Cerebellar nuclear complex (tissue), 1 donor: ENCODE results near the gene SLC39A2.
"Not testable (repeated sequence)": the region's sequence is repeated elsewhere in the genome, so short reads cannot be mapped to it uniquely, and the experiment has no call there.

Experiments used
- DNase-seq, 2 experiments: peaks; one replicate each; lab custom pipeline; 2025; lab: John Stamatoyannopoulos, UW

Gene SLC39A2

DNA sequence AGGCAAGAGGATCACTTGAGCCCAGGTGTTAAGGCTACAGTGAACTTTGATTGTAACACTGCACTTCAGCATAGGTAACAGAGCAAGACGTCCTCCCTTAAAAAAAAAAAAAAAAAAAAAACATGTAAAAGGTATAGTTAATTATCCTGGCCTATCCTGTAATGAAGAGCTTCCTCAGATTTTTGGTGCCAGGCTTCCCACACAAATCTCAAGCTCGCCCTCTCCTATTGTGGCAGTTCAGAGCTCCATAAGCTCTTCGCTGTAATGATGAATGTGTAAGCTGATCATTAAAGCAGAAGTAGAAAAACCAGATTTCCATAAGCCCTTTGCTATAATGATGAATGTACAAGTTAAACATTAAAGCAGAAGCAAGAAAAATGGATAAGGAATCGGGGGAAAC lies 2.0 kb upstream of the SLC39A2 start:
- DNase-seq: no peak

DNA sequence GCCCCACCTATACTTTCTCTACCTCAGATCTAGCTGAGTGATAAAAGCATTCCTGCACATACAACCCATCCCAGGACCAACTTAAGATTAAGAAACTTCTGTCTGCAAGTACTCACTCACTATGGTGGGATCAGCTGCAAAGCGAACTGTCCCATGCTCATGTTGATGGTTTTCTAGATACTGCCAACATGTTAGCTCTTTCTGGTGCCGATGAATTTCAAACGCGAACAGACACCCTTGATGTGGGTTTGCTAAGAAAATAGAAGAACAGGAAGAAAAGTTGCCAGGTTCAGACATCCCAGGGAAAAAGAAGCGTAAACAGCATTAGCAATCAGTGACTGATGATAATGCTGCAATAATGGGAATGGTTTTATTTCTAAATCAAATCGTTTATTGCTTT lies 1.5 kb upstream of the SLC39A2 start:
- DNase-seq: no peak

DNA sequence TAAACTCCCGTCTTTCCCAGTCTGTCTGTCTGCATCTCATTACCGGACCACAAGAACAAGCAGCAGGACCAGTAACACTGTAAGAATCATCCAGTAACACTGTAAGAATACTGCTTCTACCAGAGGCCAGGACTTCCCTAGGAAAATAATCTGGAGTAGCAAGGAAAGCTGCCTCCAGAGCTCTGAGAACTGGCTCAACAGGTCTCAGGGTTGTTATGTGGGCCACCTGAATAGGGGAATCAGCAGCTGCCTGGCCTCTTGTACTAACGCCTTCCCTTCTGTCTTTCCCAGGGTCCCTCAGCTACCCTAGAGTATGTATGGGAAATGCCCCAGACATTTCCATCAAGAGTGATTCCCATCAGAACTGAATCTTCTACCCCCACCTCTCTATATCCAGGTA lies 954 bp upstream of the SLC39A2 start:
- DNase-seq: no peak

DNA sequence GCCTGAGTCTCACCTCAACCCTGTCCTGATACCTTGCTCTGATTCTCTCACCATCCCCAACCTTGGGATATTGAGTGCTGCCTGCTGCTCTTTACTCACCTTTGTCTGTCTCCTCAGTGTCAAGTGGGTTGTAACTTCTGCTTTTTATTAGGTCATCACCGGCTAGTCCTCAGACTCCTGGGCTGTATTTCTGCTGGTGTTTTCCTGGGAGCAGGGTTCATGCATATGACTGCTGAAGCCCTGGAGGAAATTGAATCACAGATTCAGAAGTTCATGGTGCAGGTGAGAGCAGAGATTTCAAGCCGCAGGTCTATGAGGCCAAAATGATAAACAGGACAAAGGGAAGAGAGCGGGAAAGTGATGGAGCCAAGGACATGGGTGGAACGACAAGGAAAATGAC lies 498 bp downstream of the SLC39A2 start:
- DNase-seq: no peak

DNA sequence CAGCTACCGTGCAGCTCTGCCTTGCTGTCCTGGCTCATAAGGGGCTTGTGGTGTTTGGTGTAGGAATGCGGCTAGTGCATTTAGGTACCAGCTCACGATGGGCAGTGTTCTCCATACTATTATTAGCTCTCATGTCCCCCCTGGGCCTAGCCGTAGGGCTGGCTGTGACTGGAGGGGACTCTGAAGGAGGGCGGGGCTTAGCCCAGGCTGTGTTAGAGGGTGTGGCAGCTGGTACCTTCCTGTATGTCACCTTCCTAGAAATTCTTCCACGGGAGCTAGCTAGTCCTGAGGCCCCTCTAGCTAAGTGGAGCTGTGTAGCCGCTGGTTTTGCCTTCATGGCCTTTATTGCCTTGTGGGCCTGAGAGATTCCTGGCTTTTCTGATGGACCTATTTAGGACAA lies 2.1 kb downstream of the SLC39A2 start:
- no peak for DNase-seq

DNA sequence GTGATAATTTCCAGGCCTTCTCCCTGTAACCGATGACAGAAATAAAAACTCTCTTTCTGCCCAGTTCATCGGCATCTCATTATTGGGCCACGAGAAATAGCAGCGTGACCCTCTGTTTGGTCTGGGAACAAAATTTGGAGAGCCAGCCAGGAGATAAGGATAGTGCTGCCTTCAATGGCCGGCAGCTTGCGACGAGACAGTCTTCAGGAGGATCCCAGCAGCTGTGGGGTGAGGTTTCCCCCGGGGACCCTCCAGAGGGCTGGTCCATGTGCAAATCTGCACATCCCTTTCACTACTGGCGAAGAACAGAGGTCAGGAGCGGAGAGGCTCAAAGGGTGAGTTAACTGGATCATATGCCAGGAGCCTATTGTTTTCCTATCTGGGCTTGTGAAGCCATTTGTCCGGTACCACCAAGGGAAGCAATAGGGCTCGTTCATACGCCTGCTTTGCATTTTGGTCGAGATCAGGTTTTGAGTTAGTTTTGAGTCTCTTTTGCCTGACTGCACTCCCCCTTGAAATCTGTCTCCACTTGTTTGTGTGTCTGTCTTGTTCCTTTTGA lies 4.8 kb downstream of the SLC39A2 start:
- no peak for DNase-seq

DNA sequence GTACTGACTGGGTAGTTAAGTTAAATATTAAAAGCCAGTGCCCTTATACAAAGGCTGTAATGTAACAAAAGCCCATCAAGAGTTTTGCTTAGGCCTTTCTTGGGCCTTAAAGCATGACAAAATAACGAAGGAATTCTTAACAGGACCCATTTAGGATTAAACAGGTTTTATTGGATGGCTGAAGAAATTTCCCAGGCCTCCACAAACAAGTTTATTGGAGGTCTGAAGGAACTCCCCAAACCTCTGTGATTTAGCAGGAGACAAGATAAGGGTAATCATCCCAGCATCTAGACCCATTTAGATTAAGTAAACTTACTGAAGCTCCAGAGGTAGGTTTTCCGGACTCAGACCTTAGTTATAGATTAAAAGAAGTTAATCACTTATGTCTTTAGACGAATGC lies 10.6 kb downstream of the SLC39A2 start:
- not testable (repeated sequence) for DNase-seq

DNA sequence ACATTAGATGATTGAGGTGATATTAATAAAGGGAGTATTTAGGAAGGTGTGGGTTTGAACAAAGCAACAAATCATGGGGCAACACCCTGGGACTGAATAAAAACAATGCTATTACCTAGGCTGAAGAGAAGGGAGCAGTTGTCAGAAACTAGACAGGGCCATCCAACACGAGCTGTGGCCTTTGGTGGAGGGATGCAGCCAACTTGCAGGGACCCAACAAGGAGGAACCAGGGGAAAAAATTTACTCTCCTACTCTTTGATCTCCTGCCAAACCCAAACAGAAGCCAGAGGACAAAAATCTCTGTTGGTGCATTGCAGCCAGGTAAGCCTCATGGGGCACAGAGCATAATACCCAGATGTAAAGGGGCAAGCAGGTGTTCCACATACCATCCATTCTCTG lies 12.0 kb downstream of the SLC39A2 start:
- no peak for DNase-seq

DNA sequence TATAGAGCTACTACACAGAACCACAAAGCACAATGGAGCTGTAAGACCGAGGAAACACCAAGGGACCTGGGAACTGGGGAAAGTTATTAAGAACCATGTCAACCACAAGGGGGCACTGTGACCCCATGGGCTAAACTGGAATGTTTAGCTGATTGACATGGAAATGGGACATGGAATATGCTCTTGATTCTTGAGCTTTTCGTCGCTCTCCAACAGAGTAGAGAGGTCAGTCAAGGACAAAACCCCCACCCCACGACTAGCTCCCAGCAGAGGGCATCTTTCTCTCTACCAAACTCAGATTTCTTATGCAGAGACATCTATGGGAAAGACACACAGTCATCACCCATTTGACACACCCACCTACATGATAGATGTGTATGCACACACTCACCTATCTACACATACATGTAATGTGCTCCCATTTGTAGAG lies 15.7 kb downstream of the SLC39A2 start:
- peak in 1 of 2 experiments; percentile 44 for DNase-seq

DNA sequence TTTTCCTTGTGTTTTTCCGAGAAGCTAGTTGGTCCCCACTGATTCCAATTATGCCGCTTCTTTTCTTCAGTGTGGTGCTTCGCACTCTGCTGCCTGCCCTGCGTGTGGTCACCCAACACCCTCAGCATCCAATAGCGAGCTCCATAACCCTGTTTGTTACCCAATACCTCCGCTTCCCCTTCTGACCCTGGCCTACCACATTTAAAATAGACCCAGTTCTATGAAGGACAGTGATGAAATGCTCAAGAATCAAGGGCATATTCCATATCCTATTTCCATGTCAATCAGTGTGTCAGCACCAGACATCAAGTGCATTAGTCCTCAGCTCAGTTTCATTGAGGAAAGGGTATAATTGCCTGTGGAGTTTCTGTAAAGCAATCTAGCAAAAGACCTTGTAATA lies 16.2 kb downstream of the SLC39A2 start:
- no peak for DNase-seq

DNA sequence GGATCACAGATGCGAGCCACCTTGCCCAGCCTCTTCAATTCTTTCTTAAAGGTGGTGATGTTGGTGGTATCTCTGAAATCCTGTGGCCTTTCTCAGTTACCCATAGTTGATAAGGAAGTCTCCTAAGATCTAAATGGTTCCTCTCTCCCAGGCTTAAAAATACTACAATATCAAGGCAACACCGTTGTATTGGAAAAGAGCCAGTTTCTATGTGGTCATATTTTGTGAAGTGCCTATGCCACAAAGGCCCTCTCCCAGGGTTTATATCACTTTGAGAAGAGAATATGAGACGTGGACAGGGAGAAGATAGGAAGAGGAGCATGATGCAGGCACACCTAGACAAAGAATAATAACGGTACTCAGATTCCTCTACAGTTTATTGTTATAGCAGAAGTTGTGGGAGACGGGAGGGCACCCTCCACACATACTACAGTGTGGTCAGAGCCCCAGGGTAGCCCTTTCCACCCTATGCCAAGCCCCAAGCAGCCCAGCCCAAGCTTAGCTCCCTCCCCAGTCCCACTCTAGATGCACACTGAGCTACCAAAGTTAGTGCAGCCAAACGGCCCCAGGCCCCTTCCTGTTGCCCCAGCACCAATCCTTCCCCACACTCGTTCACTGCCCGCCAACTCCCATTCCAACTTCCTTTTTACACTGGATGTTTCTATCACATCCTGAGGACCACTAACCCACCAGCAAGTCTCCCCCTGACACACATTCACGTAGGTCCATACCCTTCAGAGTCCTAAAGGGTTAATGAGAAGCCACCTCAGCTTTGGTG lies 17.5 kb downstream of the SLC39A2 start:
- DNase-seq: no peak

DNA sequence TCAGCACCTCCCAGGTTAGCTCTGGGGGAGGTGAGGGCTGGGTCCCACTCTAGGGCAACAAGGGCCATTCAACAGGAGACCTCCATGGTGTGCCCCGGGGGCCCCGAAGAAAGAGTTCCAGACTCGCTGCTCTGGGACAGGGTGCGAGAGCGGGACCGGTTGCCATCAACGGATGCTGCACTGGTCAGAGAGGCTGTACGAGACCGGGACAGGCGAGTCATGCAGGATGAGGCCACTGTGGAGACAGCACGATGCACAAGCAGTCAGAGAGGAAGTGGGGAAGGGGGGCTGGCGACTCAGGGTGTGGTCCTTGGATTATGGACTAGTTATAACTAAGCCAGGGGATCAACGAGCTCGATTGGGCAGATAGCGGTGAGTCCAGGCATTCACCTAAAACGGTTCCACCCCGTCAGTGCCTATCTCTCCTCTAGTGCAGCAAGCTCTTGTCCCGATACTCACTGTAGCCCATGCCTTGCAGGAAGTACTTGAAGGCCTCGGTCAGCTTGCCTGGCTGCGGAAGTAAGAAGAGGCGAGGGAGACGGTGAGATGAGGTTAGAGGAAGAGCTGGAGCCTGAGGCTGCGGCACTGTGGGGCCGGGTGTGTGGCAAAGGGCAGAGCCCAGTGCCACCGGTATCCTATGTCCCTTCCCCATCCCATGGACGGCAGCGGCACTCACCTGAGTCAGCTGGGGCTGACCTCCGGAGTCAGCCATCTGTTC lies 18.6 kb downstream of the SLC39A2 start:
- DNase-seq: no peak

DNA sequence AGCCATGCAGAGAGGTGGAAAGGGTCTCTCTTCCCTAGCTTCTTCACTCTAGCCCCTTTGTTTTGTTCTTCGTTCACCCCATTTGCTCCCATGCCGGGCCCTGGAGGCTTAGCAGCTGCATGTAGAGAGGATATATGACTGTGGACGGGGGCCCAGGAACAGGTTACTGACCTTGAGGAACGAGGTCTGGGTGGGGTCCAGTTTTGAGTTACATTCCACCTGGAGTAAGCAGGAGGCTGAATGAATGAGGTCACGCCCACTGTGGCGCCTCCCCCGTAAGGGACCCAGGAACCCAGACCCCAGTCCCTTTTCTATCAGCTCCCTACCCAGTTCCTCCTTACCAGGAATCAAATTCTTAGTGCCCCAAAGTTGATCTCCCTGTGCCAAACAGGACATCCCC lies 19.2 kb downstream of the SLC39A2 start:
- DNase-seq: no peak

DNA sequence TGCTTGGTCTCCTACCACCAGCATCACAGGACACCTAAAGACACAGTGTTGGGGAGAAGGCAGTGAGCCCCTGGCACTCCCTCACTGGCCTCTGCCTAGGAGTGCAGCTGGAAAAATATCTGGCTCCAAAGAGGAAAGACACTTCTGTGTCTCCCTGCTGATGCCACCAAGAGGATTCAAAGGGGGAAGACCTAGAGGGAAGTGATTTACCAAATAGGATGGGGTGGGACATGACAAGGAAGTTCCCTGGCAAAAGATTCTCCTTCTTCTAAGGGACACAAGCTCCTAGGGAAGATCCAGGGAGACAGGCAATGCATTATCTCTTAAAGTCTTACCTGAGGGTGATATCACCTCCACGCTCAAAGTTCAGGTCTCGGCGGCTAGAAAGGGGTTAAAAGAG lies 19.7 kb downstream of the SLC39A2 start:
- no peak for DNase-seq

DNA sequence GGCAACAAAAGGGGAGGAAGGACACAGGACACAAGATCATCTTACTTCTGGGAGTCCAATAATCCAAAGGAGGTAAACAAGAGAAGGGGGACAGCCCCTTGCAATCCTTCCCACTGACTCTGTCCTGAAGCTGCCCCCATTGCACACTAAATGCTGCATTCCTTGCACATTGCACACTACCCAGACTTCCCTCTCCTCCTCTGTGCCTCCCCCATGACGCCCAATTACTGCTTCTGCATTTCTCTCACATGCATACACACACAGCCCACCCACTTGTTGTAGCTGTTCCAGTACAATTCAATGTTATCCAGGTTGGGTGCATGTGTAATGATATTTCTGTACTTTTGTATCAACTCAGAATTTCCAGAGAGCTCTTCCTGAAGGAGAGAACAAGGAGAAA lies 20.3 kb downstream of the SLC39A2 start:
- no peak for DNase-seq

DNA sequence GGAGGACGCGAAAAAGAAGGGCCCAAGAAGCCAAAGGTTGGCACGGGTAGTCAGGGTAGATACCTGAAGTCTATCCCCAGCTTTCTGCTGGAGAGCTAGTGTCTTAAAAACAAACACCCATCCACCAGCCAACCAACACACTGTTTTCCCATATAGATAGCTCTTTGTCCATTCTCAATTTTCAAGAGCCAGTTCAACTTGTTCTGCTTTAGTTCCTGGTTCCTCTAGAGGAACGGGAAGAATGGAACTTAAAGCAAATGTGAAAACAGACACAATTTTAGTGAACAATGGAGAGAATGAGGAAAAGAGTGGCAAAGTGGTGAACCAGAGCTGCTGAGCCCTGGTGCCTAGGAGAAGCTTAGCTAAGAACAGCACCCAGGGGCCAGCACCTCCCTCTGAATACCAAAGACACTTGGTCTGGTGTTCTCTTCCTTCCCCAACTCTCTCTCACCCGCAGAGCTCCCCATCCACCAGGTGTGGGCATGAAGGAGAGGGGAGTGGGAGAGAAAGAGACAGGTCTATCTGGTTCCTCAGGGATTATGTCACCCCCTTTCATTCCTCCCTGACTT lies 22.0 kb downstream of the SLC39A2 start:
- no peak for DNase-seq

DNA sequence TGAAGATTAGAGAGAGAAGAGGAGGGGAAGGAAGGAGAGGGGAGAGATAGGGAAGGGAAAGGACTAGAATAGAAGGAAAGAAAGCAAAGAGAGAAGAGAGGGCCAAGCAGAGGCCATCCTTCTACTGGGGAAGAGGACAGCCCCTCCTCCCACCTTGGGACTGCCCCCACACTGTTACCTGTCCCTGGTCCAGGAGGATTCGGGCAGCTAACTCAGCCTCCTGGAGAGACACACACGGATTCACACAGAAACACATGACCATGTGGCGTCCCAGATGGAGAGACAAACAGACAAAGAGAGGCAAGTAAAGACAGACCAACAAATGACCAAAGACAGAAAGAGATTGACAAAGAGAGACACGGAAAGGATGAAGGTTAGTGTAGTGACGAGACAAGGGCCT lies 23.6 kb downstream of the SLC39A2 start:
- DNase-seq: no peak

DNA sequence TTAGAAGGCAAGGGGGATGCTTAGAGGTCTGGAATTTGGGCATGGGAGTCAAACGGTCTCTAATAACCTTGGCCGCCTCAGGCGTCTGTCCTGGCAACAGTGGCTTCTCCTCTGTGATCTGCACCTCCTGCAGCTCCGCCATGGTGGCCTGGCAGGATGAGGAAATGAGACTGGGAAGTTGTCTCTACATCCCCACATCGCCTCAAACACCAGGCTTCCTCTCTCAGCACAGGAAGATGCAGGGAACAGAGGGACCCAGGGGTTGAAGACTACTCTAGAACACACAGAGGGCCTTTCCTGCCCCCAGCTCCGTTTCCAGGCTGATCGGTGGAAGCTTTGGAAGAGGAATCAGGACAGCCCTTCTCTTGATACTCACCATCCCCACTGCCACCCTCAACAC lies 24.1 kb downstream of the SLC39A2 start:
- no peak for DNase-seq

DNA sequence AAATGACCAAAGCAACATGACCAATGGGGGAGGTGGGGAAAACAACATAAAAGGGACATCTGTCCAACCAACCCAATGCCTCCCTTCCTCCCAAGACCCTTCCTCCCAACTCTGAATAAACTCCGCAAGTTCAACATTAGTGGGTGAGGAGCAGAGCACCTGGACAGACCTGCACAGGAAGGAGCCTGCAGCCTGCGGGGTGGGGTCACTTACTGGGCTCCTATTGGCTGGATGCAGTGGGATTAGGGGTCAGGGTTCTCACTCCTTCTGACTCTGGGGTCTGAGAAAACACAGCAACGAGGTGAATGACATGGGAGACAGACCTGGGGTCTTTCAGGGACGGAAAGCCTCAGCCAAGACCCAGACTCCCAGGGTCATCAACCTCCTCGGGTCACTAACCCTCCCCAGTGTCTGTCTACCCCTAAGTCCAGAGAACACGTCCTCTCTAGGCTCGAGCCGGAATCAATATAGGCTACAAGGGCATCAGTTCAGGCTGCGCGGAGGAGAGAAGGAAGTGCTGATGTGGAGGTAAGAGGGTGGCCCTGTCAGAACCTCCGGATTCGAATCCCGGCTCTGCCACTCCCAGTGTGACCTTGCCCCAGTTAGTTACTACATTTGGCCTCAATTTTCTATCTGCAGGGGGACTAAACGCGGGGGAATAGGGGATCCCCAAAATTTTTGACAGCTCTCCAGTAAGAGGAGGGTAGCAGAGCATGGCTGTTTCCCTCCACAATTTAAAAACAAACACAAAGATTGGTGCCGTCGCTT lies 24.9 kb downstream of the SLC39A2 start:
- DNase-seq: no peak

DNA sequence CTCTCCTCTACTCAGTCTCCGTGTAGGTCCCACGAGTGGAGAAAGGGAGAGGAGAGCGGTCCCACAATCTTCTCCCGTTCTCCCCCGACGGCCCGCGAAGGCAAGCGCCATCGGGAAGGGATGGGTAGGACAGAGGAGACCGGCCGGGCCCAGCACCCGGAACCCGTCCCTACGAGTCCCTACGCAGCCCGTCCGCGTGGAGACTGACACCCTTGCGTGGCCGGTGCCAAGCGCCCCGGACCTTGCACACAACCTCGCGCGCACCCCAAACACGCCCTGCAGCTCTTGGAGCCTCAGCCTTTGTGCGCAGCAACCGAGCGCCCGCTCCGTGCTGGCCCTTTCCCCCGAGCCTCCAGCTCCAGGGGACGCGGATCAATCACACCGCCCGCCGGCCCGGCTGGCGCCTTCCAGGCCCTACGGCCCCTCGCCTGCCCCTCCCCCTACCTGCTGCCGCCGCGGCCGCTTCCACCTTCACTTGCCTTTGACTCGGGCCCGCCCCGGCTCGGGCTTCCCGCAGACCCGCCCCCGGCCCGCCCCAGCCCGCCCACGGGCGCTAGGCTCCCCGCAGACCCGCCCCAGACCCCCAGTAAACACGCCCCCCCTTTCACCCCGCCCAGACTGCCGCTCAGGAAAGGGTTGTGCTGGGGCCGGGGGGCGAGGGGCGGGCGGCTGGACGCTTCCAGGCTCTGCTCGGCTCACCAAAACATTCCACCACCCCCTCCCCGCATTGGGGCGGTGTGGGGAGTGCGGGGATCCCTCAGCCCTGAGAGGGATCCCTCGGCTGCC lies 25.7 kb downstream of the SLC39A2 start, which contains the start of gene NDRG2:
TSS of gene NDRG2 (minus strand) at position 477 of the 786 bp plus-strand sequence. CDS start 1,746 bp downstream, outside the sequence.
- no peak for DNase-seq
